Lower leg skin (tissue), 3 donors: ENCODE data around the gene DAAM1.

Experiments used
- CTCF ChIP-seq, 3 donors: fragments of 450-650 bp; IDR thresholded peaks; one replicate each; pipeline ENCODE4 v1.5.1; 2016; ENCODE audit warnings: antibody characterized with exemption in 3 of 3, mild to moderate bottlenecking in 3 of 3, moderate library complexity in 2 of 3
- POLR2A ChIP-seq, 2 donors: fragments of 450-650 bp; IDR thresholded peaks; one replicate each; pipeline ENCODE4 v1.6.1; 2016 to 2017; ENCODE audit warnings: antibody characterized with exemption in 2 of 2, mild to moderate bottlenecking in 1 of 2, moderate library complexity in 1 of 2

GRCh38 chr14:59240356-59240755 lies 51.9 kb downstream of the DAAM1 start:
- TF ChIP-seq CTCF (IDR thresholded peaks at IDR 0.05) (no peak), POLR2A (IDR thresholded peaks at IDR 0.05) (no peak)
